NCI-H1930 (cell line): ENCODE data around the gene TF.

ENCODE experiments used
- DNase-seq, 2 experiments: peaks; one replicate each; lab custom pipeline; 2025; lab: John Stamatoyannopoulos, UW

The TF gene

DNA sequence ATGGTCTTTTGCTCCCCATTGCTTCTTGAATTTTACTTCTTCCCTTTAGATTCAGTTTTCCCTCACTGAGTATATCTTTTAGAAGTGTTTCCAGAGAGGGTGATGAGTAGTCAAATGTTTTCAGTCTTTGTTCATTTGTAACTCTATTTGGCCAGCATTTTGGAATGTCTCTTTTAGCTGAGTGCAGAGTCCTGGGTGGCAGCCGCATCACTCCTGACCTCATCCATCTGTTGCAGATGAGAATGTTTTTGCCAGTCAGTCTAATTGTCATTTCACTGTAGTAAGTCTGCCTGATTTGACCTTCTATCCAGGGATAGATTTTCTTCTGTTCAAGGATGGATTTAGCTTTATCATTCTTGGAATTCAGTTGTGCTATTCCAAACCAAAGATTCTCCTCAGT, 66.7 kb downstream of the TF start:
- DNase-seq, result no peak

DNA sequence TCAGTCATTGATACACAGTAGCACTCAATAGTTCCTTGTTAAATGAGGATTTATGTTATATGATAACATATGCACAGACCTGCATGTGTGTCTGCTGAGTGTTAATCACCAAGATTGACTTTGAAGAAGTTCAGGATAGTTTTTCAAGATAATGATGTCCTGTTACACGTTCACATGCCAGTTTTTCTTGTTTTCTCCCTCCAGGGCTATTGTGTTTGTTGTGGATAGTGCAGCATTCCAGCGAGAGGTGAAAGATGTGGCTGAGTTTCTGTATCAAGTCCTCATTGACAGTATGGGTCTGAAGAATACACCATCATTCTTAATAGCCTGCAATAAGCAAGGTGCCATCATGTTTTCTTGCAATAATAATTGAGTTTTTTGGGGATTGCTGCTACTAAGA, 69.2 kb downstream of the TF start:
- DNase-seq, result no peak

DNA sequence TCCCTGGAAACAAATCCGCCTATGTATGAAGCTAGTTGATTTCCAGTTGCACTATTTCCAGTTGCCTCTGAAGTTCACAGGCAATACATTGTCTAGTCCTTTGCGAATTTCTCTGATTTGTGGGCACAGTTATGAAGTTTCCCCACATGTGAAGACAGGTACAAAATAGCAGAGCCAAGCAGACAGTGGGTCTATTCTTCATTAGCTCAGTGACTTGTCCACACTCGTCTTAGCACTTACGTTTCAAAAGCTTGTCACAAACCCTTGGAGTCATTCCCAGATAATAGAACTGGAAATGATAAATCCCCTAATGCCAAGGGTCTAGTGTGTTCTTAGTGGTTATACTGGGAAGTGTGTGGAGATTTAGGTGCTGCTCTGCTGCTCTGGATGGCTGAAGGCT, 73.9 kb downstream of the TF start:
- DNase-seq, result no peak

DNA sequence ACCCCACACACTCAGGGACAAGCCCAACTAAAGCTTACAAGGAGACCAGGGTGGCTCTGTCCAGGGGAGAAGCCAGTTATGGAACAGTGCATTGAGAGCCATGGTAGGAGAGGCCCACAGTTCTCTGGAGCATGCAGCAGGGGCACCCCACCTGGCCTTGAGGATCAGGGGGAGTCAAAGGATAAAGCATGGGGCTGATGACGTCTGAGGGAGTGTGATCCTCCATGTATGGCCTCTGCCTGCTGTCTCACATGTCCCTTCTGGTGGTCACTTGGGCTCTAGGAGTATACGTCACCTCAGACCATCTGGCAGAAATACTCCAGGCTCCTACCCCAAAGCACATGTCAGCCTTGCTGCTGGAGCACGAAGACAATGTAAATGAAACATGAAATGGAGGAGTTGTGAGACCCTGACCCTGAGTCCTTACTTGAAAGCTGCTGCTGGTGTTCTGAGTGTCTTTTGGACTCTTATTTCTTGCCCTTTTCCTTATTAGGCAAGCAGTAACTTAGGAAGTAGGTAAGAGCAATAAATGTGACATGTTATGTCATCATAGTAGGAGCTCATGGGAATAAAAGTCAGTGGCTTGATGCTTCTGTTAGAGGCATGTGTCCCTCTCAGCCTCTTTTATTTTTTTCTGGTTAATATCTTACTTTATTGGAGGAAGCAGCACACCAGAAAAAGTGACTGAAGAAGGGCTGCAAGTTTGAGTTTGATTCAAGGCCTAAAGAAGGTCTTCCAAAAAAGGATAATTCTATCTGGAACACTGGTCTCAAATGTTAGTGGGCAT, 74.9 kb downstream of the TF start:
- DNase-seq, result no peak

DNA sequence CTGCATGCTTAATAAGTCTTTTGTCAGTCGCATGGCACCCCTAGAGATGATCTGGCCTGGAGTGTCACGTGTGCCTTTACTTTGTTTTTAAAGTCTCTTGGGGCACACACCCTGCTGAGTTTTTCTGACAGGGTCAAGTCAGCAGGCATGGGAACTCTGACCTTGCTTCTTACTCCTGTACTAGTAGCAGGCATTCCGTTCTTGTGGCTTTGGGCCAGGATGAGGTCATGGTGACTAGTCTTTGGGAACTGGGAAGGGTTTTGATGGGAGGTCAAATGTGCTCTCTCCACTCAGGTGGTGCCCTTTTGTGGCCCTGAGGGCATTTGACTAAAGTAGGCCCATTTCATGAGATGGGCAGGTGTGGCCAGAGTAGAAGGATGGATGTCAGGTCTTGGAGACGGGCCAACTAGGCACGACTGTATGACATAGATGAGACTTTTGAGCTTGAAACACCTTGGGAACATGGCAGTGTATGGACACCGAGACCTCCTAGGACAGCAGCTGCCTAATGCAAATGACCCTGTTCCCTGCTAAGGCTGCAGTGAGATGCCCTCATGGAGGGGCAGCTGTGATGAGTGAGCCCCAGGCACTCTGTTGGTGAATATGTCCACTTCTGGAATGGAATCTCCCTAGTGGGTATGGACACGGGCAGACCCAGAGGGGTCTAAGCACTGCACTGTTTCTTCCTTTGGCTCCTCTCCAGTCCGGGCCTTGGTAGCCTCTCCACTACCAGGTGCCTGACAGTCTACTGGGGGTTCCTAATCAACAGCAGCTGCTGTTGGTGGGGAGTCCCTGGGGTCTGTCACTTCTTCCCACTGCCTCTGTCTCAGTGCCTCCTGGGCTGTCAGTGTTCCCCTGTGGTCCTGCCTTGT, 75.8 kb downstream of the TF start:
- DNase-seq, result no peak

DNA sequence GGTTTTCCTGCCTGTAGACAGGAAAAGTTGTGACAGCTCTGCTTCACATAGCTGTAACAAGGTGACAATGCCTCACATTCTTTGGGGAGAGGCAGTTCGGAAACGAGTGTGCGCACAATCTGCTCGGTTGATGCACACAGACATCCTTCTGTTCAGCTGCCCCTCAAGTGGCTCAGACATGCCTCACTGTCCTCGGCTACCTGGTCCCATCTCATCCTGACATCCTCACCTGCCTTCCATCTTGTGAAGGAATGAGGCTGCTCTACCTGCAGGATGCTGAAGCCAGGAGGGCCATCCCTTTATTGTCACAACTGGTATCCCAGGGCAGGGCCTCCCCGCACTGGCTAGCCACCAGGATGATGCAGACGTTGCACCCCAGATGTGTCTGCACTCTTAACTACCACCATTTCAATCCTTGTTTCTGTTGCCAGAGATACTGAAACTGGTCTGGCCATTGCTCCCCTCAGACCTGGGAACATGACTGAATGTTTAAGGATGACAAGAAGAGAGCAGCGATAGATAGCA, 78.8 kb downstream of the TF start:
- DNase-seq, result no peak

DNA sequence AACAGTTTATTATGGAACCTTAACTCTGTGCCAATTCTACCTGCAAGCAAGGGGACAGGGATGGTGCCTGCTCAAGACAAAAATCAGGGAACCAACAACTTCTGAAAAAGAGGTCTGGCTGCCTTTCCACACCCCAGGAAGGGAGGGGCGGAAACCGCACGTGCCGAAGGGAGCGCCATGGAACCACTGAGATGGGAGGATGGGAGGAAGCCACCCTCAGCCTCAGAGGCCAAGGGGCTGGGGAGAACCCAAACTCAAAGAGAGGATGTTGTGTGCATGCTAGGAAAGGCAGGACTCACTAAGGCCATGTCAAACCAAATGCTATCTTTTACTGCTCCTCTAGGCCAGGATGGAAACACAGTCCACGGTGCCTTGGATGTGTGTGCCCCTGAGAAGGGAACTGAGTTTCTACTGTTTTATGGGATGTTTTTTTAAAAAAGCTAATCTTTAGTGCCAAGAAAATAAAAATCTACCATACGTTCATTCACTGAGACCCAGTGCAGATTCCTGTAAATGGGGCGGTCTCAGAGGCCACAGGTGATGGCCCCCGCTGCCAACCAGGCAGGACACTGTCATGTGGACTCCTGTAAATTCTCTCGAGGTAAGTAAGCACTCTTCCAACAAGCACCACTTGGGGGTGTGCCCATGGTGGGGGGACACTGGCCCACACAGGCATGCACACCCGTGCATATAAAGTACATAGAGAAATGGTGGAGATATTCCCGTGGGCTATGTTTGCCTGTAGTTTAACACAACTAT, 80.0 kb downstream of the TF start:
- no peak for DNase-seq

DNA sequence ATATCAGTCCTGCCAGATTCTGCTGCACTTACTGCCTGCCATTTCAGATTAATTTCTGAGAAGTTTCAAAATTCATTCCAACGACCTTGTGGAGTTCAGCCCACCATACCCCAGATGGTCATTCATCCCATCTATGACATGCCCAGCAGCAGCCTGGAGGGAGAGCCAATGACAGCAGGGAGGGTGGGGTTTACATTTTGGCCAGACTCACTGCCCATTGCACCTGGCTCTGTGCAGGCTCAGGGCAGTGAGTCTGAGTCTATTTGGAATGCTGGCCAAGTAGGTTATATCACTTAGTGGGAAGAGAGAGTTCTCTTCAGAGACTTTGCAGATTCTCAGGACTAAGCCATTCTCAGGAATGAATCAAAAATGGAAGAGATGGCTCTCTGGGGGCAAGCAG, 80.9 kb downstream of the TF start:
- no peak for DNase-seq

DNA sequence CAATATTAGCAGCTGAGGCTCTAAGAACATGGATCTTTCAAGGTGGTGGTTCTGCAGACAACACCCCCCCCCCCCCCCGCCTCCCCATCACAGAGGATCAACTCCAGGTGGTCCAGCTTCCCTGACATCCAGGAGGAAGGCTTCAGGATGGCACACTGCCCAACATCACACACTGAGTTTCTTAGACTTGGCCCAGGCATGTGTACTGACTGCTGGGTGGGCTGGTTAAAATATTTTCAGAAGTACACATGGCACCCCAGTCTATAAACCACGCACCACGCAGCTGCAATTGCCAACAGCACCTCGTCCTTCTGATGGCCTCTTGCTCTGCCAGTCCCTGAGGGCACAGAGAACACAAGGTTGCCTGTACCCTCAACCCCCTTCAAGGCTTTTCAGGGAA, 81.5 kb downstream of the TF start:
- no peak for DNase-seq

DNA sequence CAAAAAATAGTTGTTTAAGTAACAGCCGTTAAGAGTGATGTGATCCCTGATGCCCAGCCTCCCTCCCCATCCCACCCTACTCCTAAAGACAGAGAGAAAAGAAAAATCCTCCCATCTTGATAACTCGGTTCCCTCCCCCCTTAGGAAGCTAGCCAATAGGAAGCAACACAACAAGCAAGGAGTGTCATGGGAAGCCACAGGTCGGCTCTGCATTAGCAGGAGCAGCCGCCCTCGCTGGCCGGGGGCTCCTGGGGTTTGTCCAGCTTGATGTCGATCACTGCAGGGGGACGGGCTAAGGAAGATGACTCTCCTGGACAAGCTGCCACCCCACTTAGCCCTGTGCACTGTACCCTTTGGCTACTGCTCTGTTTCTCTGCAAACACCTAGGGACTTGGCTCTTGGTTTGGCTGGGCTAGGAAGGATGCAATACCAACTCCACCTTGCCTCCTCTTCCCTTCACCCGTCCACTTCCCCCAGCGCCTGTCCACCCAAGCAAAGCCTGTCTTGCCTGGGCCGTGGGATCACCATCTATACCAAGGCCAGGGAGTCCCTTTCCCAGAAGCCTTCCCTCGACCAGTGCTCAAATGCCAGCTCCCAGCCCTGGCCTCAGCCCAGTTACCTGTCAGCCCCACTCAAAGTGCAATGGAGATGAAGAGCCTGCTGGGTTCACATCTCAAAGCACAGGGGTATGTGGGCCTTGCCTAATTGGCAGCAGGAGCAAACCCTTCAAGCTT, 82.5 kb downstream of the TF start:
- no peak for DNase-seq

DNA sequence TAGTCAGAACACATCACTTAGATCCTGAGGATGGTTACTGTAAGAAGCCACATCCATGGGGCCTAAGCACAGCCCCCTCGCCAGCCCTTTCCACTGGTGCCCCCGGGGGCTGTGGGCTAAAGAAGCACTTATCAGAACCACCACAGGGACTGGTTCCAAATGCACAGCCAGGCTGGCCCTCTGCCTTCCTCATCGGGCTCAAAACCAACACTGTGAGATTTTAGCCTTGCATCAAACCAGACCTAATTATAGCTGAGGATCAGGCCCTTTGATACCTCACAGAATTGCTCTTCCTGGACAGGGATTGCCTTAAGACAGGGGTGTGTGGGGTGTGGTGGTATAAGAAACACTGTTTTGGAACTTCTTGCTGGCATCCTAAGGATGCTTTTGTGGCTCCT, 83.1 kb downstream of the TF start:
- no peak for DNase-seq

DNA sequence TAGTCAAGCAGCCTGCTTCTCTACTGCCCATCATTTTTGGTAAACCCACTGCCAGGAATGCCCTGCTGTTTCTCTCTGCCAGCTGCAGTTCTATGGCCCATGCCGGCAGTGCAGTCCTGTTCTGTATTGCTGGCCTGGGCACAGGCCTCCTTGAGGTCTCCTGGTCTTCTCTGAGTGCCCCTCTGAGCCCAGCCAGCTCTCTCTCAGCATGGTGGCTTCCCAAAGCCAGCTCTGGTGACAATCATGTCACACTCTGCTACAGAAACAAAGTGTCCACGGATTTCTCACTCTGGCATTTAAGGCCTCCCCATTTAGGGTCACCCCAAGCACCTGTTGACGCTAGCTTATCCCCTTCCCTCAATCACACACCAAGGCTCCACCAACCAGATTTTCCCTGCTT, 83.9 kb downstream of the TF start:
- no peak for DNase-seq

DNA sequence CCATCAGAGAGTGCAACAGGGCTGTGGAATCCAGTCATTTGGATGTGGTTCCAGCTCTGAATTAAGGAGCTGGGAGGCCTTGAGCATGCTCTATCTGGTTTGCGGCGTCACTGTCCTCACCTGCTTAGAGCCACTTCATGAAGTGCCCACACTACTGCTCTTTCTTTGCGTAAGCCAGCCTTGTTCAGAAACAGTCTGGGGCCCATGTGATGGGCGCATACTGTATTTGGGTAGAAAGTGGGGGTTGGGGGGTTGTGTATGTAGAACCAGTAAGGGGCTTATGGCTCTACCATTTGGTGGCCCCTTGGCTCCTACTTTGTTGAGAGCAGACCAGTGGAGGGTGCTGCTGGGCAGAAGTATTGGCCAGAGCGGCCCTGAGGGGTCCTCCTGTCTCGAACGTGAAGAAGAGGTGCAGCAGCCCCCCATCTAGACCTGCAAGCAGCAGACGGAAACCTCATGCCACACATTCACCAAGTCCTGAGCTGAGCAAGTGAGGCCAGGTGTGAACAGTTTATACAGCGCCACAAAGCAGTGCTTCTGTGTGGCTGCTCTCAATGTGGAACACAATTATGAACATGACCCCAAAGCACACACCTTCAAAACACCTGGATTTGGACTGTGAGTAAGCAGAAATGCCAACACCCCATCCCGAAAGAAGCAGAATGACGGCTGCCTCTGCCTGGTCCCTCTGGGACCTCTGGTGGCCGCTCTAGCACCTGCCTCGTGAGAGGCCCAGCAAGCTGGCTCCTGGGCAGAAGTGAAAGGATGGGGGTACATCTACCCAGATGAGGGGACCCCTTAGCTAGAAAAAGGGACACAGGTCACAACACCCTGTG, 86.0 kb downstream of the TF start:
- DNase-seq, result no peak

DNA sequence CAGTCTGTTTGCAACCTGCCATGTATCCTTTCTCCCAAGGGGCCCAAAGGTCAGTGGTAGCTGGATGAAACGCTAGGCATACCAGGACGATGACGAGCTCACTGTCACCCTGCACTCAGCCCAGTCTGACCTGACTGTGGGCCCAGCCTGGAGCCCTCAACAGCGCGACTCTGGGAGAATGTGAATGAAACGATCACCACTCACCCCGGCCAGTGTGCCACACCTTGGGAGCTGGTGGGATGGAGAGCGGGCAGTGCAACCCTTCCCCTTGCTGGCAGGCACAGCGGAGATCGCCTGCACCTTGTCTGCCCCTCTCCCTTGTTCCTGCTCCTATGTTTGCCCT, 86.6 kb downstream of the TF start:
- no peak for DNase-seq

DNA sequence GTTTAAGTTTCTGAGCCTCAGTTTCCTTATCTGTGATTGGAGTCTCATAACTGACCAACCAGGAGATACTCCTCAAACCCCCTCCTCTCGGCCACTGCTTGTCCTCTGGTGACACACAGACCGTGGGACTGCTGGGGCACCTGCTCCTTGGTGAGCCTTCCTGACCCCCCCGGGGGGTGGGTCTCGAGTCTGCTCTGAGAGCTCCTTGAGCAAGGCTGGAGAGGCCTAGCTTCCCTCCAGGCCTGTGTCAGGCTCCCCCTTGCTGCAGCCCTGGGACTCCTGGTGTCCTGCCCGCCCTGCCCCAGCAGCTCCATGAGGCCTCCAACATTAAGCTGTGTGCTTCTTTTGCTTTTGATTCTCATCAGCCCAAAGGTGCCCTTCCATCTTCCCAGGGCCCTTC, 87.1 kb downstream of the TF start:
- no peak for DNase-seq

DNA sequence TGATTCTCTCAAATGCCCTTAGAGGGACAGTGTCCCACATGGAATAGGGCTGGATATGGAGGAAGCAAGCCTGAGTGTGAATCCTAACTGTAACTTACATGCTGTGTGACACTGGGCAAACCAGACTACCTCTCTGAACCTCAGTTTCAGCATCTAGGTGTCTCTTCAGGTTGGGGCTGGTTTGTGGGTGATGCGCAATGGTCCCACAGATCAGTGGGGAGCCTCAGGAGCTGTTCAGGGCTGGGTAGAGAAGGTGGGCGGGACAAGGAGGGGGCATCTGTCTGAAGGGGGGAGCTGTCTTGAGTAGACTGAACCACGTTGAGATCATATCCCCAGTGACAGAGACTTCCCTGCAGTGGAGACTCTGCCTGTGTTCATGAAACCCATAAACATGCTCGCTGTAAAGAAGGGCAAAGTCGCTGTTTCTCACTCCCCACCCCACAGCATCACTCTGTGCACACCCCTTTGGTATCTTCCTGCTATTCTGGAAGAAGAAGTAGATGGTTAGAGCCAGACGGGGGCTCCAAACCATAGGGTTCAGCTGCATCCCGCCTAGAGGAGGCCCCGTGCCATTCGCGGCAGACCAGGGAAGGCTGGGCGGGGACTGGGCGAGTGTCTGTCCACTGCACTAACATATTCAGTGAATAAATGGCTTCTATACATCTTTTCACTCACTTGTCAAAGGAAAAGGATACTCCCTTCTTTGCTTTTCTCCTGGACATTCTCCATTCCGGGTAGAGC, 87.9 kb downstream of the TF start:
- no peak for DNase-seq

DNA sequence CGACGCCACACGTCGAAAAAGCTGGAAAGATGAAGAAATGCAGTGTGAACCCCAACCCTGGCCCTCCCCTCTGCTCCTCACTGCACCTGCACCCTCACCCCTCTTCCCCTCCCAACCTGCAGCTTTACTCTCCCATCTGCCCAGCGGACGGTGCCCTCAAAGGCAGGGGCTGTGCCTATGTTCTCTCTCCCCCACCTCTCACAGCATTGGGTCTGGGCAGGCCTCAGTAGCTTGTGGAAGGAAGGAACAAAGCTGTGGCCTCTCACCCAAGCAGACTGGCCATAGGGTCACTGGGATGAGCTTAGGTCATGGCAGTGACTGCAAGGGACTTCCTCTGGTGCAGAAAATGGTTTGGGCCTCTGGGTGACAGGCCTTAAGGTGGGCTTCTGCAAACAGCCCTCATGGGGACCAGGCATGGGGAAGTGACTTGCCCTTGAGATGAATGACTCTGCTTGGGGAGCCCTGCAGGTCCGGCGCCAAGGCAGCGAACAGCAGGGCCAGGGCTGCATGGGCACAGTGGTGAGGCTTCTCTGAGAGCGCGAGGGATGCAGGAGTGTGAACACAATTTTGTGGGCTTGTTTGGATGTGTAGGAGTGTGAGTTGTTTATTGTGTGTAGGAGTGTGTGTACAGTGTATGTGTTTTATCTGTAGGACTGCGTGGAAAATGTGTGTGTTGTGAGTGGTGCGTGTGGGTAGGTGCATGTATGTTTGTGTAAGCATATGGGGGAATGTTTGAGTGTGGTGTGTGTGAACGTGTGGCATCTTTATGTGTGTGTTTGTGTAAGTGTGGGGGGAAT, 88.6 kb downstream of the TF start:
- DNase-seq, result no peak

DNA sequence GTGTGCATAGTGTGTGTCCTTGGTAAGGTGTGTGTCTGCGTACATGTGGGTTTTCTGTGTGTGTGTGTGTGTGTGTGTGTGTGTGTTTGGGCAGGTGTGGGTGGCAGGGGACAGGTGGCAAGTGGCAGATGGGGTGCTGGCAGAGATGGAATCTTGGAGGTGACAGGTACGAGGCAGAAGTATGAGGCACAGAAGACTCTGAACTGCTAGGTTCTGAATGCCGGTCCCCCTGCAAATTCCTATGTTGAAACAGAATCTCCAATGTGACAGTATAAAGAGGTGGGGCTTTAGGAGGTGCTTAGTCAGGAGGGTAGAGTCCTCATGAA, 89.2 kb downstream of the TF start:
- DNase-seq, result no peak

DNA sequence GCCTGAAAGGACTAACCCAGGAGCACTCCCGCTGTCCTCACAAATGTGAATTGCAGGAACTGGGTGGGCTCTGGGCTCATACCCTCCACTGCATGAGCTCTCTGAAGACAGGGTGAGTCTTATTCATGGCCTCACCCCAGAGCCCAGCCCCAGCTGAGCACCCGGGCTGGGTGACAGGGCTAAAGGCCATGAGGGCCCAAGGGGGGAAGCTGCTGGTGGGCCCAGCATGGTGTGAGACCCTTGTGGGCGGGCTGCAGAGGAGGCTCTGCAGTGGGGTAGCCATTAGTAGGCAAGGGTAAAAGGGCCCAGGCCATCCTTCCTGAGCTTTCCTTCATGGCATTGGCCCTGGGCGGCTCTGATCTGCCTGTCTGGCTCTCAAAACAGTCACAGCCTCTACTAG, 89.8 kb downstream of the TF start:
- DNase-seq, result no peak
